Keratinocyte (primary cell): Measurements from ENCODE around the gene LARGE1.

Experiments used
- EZH2 ChIP-seq: IDR thresholded peaks from one replicate; pipeline ENCODE4 v1.6.1; 2012; ENCODE audit warnings: inconsistent platforms, mild to moderate bottlenecking, low read length, moderate library complexity
- TF ChIP-seq, protein P1 (sequence below), 3 experiments: IDR thresholded peaks in 1 of 3; conservative IDR thresholded peaks in 1 of 3; optimal IDR thresholded peaks in 1 of 3; 2 replicates in 2 of 3; 3 replicates in 1 of 3; pipeline versions ENCODE3 to v1.5.1; 2011; ENCODE audit warnings: low read length in 3 of 3, mild to moderate bottlenecking in 3 of 3, moderate library complexity in 2 of 3, control low read depth in 1 of 3, inconsistent platforms in 1 of 3; ENCODE audit not compliant: insufficient read depth in 2 of 3; ENCODE audit errors: extremely low read depth in 1 of 3

GRCh38 chr22:33835265-33835664, 85.0 kb downstream of the LARGE1 start:
- TF ChIP-seq, protein P1, sequence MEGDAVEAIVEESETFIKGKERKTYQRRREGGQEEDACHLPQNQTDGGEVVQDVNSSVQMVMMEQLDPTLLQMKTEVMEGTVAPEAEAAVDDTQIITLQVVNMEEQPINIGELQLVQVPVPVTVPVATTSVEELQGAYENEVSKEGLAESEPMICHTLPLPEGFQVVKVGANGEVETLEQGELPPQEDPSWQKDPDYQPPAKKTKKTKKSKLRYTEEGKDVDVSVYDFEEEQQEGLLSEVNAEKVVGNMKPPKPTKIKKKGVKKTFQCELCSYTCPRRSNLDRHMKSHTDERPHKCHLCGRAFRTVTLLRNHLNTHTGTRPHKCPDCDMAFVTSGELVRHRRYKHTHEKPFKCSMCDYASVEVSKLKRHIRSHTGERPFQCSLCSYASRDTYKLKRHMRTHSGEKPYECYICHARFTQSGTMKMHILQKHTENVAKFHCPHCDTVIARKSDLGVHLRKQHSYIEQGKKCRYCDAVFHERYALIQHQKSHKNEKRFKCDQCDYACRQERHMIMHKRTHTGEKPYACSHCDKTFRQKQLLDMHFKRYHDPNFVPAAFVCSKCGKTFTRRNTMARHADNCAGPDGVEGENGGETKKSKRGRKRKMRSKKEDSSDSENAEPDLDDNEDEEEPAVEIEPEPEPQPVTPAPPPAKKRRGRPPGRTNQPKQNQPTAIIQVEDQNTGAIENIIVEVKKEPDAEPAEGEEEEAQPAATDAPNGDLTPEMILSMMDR (optimal IDR thresholded peaks at IDR 0.05 in 1 of 3, IDR thresholded peaks at IDR 0.05 in 1 of 3, conservative IDR thresholded peaks at IDR 0.05 in 1 of 3; ENCODE audit: extremely low read depth in 1 of 3, insufficient read depth in 2 of 3, low read length in 3 of 3) = no peak
- no peak for TF ChIP-seq EZH2
